Thoracic aorta (tissue), 2 donors: Measurements from ENCODE around the gene LGR4. TPM values are rescaled to one million over a fixed set of nuclear protein-coding genes. Genes with fewer than 3 reads are reported as not detected.

Source experiments
- ATAC-seq: fragments of 150-250 bp; one replicate; pipeline ENCODE4 v1.8.0; 2017; ENCODE audit warnings: low read depth; ENCODE audit not compliant: insufficient number of reproducible peaks, low FRiP score
- DNase-seq: peaks from one replicate; pipeline ENCODE4 v3.0.0-alpha.2; 2020; ENCODE audit warnings: low spot score
- H3K27ac ChIP-seq, 2 donors: fragments of 200-600 bp; sonication (generic); 1 replicate in 1 of 2; 2 replicates in 1 of 2; pipeline ENCODE4 v1.5.1; 2016; ENCODE audit warnings: mild to moderate bottlenecking in 2 of 2, moderate library complexity in 2 of 2
- H3K27me3 ChIP-seq: fragments of 200-600 bp; sonication (generic); replicated peaks from 2 replicates; pipeline ENCODE4 v1.6.0; 2016; ENCODE audit warnings: mild to moderate bottlenecking; ENCODE audit not compliant: insufficient read depth
- H3K36me3 ChIP-seq: fragments of 200-600 bp; sonication (generic); one replicate; pipeline ENCODE4 v1.5.1; 2016
- H3K4me1 ChIP-seq, 2 donors: fragments of 200-600 bp; sonication (generic); 1 replicate in 1 of 2; 2 replicates in 1 of 2; pipeline versions ENCODE4 v1.5.1 to v1.6.0; 2016; ENCODE audit warnings: low read depth in 2 of 2, mild to moderate bottlenecking in 1 of 2; ENCODE audit not compliant: control insufficient read depth in 1 of 2
- H3K4me3 ChIP-seq: fragments of 200-600 bp; sonication (generic); 2 replicates; pipeline ENCODE4 v1.5.1; 2016; ENCODE audit warnings: mild to moderate bottlenecking
- H3K9me3 ChIP-seq: fragments of 200-600 bp; sonication (generic); 2 replicates; pipeline ENCODE4 v1.5.1; 2016
- total RNA-seq, 2 donors: library from RNA; depleted of rRNA; stranded (reverse); fragments of >200 nt; gene quantifications; one replicate each; pipeline versions ENCODE4 v1.1.0 to v1.2.3, GENCODE V29; 2016
- TF ChIP-seq, protein P1 (sequence below): fragments of 200-600 bp; sonication (generic); IDR thresholded peaks from one replicate; pipeline ENCODE4 v1.5.1; 2019; ENCODE audit warnings: antibody characterized with exemption

LGR4 gene
- total RNA-seq, 2 donors from 2014 or later, result 26.4 to 48.6 TPM

GRCh38 chr11:27367881-27368280 lies 104.7 kb downstream of the LGR4 start:
- ATAC-seq, result no peak
- no peaks in the 10 kb centered on the region for H3K4me1 ChIP-seq
- DNase-seq, result no peak
- H3K27me3 ChIP-seq, result no peaks in the 10 kb centered on the region
- no peaks in the 10 kb centered on the region for H3K9me3 ChIP-seq
- no peak overlapping the region for H3K4me3 ChIP-seq
- TF ChIP-seq, protein P1, sequence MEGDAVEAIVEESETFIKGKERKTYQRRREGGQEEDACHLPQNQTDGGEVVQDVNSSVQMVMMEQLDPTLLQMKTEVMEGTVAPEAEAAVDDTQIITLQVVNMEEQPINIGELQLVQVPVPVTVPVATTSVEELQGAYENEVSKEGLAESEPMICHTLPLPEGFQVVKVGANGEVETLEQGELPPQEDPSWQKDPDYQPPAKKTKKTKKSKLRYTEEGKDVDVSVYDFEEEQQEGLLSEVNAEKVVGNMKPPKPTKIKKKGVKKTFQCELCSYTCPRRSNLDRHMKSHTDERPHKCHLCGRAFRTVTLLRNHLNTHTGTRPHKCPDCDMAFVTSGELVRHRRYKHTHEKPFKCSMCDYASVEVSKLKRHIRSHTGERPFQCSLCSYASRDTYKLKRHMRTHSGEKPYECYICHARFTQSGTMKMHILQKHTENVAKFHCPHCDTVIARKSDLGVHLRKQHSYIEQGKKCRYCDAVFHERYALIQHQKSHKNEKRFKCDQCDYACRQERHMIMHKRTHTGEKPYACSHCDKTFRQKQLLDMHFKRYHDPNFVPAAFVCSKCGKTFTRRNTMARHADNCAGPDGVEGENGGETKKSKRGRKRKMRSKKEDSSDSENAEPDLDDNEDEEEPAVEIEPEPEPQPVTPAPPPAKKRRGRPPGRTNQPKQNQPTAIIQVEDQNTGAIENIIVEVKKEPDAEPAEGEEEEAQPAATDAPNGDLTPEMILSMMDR, result no peak
- peaks cover 24% of the 10 kb centered on the region for H3K36me3 ChIP-seq
- H3K27ac ChIP-seq, result no peak overlapping the region

DNA sequence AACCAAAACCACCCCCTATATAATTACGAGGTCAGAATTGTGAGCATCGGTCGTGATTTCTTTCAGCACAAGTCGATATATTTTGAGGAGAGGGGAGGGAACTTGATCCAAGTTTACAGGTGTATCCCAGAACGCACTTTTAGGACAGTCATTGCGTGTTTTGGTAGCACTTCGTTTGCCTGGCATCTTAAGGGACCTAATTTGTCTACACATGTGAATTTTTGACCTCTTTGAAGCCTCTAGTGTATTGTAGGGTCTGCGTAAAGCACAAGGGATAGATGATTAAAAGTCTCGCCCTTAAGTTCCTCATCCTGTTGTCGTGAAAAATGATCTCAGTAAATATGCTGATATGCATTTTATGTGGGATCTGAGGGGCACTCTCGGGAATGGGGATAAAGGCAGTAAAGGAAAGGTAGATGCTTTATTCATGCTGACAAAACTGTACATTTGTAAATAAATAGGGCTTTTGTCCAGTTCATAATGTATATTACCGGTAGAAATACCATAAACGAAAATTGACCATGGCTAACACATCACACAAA lies 108.9 kb downstream of the LGR4 start:
- Histone ChIP-seq H3K36me3 (peaks cover 7% of the 10 kb centered on the region), H3K4me1 (no peaks in the 10 kb centered on the region), H3K9me3 (no peaks in the 10 kb centered on the region), H3K27me3 (no peaks in the 10 kb centered on the region), H3K27ac (no peak overlapping the region), H3K4me3 (peak overlapping the region; percentile 87)
- no peak for ATAC-seq
- TF ChIP-seq, protein P1, result no peak
- no peak for DNase-seq

DNA sequence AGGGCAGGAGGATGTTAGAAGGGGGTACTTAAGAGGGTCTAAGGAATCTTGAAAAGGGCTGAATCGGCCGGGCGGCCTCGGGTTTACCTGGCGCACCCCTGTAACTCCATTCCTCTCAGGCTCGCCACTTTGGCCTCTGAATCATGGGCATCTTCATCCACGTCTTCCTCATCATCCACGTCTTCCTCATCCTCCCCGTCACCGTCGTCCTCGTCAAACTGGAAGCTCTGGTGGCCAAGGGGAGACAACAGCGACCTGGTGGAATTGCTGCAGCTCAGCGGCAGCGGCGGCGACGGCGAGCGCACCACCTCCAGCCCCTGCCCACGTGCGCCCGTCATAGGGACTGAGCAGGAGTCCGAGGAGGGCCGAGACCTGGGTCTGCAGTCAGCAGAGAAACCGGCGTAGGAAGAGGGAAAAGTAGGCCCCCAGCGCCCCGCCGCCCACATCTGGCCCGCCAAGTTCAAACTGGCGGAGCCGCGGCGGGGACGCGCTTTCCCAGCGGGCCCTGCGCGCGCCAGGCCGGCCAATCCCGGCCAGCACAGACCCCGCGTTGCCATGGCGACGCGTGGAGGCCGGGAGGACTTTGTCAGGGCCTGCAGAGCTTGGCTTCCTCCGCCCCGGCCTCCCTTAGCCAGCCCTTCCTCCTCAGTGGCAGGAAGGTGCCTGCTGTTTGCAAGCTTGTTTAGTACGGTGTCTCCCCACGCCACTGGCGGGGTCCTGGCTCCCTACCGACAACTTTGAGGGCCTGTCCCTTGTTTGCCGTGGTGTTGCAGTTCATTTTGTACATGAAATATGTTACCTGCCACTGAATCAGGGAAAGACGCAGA lies 109.6 kb downstream of the LGR4 start, which contains the start of gene CCDC34:
CCDC34 (minus strand) TSS at position 467 of the 827 bp plus-strand sequence; CDS start at position 446, 21 bp downstream.
- Histone ChIP-seq H3K4me1 (no peaks in the 10 kb centered on the region), H3K36me3 (peaks cover 4% of the 10 kb centered on the region), H3K9me3 (no peaks in the 10 kb centered on the region), H3K27ac (no peak within 1 kb of the TSS), H3K4me3 (peak within 1 kb of the TSS; percentile 87), H3K27me3 (no peaks in the 10 kb centered on the region)
- ATAC-seq (peak; percentile 85), DNase-seq (peak; percentile 45)
- TF ChIP-seq, protein P1, result no peak

DNA sequence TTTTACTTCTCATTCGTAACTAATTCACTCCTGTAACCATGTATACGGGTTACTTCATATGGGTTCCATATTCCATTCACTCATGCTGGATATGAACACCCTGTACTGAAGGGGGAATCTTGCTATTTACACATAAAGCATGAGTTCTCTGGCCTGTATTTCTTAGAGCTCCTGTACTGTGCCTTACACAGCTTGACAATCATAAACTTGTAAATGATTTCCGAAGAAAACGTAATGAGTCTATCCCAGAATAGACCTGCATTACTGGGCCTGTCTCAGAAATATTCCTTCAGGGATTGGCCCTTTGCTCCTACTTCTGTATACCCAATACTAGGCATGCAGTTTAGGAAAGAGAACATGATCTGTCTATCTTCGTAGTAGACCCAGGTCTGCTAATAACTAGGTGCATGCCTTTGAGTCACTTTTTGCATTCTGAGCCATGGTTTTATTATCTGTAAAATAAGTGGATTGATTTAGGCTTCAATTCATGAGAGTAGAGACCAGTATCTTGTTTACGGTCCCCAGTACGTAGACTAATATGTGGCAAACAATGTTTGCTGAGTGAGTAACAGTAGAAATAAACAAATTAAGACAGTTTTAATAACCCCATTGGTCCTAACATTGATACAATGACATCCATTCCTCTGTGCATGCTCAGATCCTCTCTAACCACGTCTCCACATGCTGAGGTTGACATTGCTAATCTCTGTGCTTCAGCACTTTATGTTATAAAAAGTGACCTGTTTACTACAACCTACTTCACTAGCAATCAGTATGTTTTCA lies 110.8 kb downstream of the LGR4 start:
- TF ChIP-seq, protein P1, result no peak
- DNase-seq (no peak), ATAC-seq (no peak)
- H3K4me1 ChIP-seq, result no peaks in the 10 kb centered on the region
- H3K4me3 ChIP-seq, result no peak overlapping the region
- H3K27me3 ChIP-seq, result no peaks in the 10 kb centered on the region
- H3K9me3 ChIP-seq, result no peaks in the 10 kb centered on the region
- H3K27ac ChIP-seq, result no peak overlapping the region
- H3K36me3 ChIP-seq, result no peaks in the 10 kb centered on the region

GRCh38 chr11:27358296-27358695 lies 114.3 kb downstream of the LGR4 start:
- Histone ChIP-seq H3K4me3 (no peak overlapping the region), H3K4me1 (peaks cover 0 to 3% of the 10 kb centered on the region in 2 donors), H3K27me3 (no peaks in the 10 kb centered on the region), H3K27ac (no peak overlapping the region), H3K9me3 (no peaks in the 10 kb centered on the region), H3K36me3 (no peaks in the 10 kb centered on the region)
- ATAC-seq (no peak), DNase-seq (no peak)
- TF ChIP-seq, protein P1, result no peak
